GM19467 (cell line): Measurements from ENCODE around the gene BASP1.
A peak's percentile ranks its signal among the peaks of the same experiment; 100 is the strongest.
"Not testable (repeated sequence)": the region's sequence is repeated elsewhere in the genome, so short reads cannot be mapped to it uniquely, and the experiment has no call there.

Experiments
- ATAC-seq: cut with Tn5 transposase; IDR thresholded peaks from one replicate; pipeline ENCODE4 v1.9.1; 2021; ENCODE audit warnings: mild to moderate bottlenecking, moderate library complexity; ENCODE audit not compliant: unreplicated experiment

BASP1 gene

DNA sequence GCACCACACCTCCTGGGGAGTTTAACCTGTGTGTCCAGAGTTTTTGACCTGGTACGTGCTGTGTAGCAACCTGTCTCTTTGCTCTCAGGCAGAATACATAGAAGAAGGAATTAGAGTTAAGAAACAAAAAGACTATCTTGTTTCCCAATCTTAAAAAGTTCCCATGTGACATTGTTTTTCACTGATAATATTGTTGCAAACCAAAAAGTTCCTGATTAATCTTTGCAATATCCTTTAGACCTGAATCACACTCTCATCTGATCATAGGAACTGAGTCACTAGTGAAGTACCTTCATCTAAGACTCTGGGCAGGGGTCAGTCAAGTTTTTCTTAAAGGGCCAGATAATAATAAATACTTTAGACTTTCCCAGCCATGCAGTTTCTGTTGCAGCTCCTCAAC is 35.1 kb downstream of the BASP1 start:
- ATAC-seq = no peak

DNA sequence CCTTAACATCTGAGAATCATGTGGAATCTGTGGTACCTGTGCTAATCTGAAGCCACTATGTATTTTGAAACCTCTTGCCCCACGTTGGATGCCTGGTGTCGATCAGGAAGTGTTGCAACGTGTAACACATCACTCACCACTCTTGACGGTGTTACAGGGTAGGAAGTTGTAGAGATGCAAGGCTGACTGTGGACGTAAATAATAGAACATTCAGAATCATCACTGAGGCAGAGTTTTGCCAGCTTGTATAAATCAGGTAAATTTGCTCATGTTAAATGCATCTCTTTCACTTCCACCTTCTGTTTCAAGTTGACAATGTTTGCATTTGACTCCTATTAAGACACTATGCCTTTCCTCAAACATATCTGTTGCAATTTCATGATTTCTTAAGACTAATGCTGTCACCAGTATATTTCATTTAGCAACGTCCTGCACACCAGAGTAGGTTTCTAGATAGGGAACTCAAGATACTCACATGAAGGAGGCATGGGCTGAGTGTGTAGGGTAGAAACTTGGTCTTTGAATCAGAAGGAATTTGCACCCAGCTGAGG is 38.1 kb downstream of the BASP1 start:
- ATAC-seq = peak; percentile 65

DNA sequence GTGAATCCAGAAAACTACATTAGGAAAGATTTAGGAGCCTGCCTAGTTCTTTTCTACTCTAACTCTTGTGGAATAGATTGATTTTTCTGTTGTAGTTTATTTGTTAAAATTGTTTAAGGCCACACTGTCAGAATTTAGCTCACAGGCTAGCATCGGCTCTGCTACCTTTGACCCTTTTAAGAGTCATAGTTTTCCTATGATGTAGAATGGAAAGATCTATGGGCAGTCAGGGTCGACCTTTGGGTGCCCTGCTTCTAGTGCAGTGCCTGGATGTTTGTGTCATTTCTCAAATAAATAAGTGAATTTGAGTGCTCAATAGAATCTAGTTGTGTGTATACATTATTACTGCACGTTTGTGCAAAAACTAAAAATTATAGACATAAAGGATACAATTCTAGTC is 38.7 kb downstream of the BASP1 start:
- no peak for ATAC-seq

DNA sequence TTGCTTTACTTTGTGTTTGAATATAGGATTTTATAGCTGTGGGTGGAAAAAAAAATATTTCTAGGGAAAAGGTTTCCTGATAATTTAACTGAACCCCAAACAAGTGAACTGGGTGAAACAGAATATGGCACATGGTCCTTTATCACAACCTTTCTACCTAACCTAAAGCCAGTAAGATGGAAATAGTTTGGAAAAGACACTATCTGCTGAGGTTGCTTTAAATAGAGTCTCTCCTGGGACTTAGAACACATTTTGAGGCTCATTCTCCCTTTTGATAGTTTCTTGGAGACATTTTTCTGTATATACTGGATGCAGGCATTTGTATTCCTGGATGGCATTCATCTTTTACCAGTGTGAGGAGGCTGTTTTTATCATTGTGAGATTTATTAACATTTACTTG is 39.4 kb downstream of the BASP1 start:
- ATAC-seq = no peak

DNA sequence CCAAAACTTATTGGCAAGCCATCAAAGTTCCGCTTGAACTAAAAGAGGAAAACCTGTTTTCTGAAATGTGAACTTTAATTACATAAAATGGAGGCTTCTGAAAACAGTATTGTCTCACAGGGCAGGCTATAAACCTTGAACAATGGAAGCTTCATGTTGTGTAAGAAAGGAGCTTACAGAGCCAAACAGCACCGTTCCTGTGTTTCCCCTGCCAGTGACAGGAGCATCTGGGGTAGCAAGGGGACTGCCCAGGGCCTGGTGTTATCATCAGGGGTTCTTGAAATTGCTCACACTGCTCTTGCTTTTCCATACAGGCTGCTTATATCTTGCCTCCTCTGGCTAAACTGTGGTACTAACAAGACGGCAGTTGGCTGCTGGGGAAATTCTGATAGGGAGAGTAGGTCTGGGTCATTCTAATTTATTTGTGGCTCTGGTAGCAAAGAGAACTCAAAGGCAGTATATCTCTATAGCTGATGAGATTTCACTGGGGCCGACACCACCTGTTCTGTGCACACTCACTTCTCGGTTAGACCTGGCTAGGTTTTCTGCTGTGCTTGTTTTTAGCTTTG is 40.4 kb downstream of the BASP1 start:
- ATAC-seq = peak; percentile 56

DNA sequence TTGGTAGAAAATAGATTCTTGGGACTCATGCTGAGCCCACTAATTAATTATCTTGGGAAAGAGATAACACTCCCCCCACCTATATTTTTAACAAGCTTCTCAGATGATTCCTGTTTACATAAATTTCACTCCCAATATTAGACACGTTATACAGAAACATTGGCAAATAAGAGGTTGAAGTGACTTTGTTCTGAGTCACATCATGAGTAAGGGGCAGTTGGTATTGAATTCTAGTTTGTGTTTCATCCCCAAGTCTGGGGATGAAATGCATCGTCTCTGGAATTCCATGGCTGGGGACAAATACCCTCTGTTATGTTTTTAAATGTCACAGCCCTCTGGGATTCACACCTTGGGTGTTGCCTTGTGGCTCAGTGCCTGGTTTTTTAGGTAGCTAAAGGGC is 41.0 kb downstream of the BASP1 start:
- ATAC-seq = no peak

DNA sequence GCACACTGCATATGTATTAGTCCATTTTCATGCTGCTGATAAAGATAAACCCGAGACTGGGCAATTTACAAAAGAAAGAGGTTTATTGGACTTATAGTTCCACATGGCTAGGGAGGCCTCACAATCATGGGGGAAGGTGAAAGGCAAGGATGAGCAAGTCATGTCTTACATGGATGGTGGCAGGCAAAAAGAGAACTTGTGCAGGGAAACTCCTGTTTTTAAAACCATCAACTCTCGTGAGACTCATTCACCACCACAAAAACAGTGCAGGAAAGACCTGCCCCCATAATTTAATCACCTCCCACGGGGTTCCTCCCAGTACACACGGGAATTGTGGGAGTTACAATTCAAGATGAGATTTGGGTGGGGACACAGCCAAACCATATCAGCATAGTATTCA is 41.6 kb downstream of the BASP1 start:
- not testable (repeated sequence) for ATAC-seq

DNA sequence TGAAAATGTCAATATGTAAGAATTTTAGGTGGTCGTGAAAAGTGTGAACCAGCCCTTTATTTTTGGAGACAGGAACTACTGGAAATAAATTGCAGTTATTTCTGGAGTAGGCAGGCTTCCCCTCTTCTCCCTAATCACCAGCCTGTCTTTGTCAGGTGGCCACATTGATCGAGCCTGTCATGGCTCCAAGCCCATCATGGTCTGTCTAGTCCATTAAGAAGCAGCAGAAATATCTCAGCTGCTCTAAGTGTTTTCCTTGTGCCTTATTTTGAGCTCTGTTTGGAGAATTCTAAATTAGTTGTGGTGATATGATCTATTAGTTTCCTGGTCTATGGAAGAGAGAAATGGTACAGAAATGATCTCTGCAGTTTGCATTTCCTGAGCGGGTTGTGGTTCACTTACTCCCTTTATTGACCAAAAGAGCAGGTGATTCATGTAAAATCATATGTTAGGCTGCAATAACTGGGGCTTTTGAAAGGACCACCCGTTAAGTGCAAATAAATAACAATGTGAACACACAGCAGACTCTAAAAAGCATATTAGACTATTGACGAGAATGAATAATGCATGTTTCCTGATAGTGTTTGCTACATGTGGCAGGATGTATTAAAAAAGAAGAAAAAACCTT is 42.3 kb downstream of the BASP1 start:
- ATAC-seq = no peak

DNA sequence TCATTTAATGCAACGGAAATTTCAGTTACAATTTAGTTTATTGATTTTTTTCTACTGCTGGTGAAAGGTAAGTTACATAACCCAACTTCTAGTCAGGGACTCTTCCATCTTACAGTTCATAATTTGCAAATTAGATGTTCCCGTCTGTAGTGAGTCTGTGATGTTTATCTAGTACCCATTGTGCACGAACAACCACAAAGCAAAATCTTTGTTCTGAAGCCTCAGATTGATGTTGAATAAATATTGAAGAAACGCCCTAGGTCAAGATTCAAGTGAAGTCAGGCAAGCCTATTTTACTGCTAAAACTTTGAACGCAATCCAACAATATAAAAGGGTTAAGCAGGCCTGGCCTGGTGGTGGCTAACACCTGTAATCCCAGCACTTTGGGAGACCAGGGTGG is 43.1 kb downstream of the BASP1 start:
- no peak for ATAC-seq

DNA sequence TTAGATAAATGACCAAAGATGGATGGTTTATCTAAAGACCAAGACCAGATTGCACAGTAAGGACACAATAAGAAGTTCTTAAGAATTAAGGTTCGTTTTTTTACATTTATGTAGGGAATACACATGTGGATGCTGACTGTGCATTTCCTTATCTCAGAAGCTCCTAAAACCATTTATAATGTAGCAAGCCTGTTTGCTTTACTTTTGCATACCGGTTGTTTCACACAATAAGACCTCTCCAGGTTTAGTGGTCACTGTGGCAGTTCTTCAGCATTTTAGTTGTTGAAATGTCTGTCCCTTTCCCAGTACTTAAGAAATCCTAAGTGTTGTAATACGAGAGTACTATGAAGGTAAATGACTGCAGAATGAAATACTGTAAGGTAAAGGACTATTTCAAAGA is 43.6 kb downstream of the BASP1 start:
- no peak for ATAC-seq

DNA sequence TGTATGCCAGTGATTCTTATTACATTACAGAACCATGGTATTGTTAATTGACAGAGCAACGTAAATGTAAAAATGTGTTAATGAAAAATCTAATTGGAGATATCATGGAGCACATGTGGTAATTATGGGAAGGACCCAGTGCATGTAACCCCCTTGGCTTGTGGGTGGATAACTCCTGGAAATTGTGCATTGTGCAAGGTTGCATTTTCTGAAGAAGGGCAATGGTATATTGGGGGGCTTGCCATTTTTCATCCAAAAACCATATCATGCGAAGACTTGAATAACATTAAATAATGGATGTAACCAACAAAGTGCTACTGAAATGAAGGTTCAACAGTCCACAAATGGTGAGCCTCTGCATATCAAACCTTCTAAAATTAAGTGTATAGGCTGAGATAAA is 47.6 kb downstream of the BASP1 start:
- no peak for ATAC-seq

DNA sequence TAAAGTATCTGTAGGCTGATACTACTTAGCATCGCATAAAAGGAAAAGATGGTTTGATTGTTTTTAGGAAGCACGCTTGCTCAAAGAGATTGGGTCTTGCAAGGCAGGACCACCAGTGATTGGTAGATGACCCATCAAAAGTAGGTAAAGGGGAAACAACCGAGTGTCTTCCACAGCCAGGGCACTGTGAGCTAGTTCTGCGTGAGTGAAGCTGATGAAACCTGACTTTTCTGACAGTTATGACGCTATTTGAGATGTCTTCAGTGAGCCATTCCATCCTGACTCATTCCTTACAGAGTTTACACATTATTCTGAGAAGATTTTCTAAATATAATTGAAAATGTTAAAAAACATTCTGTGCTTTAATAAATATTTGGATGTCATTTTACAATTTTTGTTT is 49.7 kb downstream of the BASP1 start:
- ATAC-seq = peak; percentile 56

DNA sequence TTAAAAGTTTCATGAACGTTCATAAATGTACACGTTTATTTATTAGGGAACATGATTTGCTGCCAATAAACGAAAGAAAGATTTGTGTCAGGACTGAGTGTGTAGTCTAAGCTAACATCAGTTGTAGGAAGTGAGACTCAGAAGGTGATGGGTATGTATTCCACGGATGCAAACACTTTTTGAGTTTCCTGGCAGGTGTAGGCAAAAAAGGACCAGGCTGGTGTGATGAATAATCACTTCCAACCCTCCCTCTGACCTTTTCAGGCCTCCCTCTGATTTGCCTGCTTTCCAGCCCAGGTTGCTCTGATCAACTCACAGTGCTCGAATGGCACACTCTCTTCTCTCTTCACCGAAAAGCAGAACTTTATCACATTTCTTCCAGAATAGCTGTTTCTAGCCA is 51.8 kb downstream of the BASP1 start:
- ATAC-seq = peak; percentile 67

DNA sequence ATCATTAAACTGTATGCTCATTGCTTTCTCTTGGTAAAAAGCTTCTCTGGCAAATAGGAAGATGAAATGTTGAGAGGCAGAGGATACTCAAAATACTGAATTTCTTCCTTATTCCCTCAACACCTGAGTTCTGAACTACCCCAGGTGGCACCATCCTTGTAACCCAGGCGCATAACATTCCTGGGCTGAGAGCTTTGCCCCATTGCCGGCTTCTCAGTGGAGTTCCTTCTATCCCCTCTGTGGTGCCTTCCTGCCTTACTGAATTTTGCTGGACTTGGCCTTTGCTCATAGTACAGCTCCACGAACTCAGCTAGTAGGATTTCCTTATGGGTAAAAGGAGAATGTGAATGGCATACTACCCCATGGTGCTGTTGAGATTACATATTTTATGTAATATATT is 54.7 kb downstream of the BASP1 start:
- ATAC-seq = no peak

DNA sequence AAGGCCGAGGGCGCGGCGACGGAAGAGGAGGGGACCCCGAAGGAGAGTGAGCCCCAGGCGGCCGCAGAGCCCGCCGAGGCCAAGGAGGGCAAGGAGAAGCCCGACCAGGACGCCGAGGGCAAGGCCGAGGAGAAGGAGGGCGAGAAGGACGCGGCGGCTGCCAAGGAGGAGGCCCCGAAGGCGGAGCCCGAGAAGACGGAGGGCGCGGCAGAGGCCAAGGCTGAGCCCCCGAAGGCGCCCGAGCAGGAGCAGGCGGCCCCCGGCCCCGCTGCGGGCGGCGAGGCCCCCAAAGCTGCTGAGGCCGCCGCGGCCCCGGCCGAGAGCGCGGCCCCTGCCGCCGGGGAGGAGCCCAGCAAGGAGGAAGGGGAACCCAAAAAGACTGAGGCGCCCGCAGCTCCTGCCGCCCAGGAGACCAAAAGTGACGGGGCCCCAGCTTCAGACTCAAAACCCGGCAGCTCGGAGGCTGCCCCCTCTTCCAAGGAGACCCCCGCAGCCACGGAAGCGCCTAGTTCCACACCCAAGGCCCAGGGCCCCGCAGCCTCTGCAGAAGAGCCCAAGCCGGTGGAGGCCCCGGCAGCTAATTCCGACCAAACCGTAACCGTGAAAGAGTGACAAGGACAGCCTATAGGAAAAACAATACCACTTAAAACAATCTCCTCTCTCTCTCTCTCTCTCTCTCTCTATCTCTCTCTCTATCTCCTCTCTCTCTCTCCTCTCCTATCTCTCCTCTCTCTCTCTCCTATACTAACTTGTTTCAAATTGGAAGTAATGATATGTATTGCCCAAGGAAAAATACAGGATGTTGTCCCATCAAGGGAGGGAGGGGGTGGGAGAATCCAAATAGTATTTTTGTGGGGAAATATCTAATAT is 58.1 kb downstream of the BASP1 start:
- no peak for ATAC-seq

DNA sequence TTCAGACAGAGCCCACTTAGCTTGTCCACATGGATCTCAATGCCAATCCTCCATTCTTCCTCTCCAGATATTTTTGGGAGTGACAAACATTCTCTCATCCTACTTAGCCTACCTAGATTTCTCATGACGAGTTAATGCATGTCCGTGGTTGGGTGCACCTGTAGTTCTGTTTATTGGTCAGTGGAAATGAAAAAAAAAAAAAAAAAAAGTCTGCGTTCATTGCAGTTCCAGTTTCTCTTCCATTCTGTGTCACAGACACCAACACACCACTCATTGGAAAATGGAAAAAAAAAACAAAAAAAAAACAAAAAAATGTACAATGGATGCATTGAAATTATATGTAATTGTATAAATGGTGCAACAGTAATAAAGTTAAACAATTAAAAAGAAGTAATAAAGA is 59.0 kb downstream of the BASP1 start:
- peak; percentile 73 for ATAC-seq

DNA sequence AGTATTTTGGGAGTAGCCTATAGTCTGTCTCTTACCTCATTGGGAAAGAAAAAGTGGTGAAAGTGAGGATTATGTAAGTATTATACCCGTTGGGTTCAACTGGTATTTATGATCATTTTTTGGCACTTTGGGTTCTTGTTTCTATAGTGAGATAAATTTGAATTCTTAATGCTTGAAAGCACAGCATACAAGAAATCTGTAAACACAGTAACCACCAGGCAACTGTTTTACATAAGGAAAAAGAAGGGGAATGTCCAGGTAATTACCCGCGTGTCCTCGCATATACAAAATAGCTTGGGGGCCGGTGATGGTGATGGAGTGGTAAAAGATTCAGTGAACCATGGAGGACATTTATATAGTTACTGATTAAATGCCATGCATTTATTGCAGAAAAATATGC is 60.5 kb downstream of the BASP1 start:
- peak; percentile 29 for ATAC-seq

DNA sequence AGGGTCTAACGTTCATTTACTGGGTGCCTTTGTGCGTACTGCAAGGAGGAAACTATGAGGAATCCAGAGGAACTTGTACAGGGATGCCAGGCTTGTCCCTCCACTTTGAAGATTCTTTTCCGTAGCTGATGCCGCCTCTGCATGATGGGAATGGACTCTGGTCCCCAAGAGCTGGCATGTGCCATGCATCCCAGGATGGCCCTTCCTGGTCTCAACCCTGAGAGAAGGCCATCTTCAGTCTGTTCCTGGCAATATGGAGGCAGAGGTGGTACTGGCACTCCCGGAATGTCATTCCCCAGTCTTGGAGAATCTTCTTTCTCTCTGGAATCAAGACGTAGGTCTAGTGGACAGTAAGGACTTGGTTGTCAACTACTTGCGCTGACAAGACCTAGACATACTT is 61.5 kb downstream of the BASP1 start:
- no peak for ATAC-seq

DNA sequence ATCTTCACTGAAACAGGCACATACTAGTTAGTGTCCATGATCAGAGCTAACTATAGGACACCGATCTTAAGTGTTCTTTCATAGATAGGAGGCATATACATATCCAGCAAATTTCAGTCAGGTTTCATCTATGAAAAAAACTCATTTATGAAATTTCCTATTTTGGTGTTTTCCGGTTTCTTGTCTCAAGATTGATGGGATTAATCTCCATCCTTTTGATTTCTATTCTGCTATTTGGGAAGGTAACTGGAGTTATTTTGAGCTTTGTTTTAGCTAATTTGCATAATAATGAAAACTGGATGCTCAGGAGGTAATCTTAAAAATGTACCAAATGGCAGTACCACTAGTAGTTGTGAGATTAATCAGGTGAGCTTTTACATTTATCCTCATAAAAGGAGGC is 62.1 kb downstream of the BASP1 start:
- ATAC-seq = no peak

DNA sequence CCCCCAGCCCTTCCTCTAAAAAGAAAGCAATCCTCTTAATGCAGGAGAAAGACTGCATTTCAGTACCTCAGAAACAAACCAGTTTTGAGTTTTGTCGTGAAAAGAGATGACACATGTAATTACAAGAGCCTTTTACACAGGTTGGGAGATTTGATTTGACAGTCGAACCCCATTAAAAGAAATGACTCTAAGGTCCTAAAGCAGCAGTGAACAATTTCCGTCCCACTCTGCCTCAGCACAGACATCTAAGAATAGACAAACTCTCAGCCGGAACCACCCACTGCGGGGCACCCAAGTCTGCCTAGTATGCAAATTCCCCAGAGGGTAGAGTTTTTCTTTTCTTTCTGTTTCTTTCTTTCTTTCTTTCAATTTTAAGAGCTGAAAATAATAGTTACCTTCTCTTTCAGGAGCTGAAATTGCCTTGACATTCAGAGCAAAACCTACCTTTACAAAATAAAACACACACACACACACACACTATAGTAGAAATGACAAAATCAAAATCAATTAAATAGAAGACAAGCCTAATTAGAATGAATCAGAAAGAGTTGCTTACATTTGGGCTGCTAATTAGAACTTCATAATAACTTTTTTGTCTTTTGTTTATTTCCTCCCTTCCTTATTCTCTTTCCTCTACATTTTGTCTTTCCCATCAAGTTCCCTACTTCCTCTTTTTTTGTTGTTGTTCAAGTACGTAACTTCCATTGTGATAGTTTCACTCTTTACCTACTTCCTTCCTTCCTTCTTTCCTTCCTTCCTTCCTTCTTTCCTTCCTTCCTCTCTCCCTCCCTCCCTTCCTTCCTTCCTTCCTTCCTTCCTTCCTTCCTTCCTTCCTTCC is 65.1 kb downstream of the BASP1 start:
- ATAC-seq = peak; percentile 95

DNA sequence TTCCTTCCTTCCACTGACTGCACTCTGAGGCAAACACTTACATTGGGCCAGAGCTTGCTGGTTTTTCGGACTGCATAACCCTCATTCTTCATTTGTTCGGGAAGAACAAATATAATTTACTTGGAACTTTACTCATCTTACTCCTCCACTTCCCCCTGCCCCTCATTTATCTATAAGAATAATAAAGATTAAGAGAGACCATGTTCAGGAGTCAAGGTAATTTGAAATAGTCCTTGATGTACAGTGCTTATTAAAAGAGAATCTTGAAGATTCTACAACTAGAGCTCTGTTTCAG is 65.6 kb downstream of the BASP1 start:
- ATAC-seq = no peak
